ENCODE results near the gene IER5.

DNA sequence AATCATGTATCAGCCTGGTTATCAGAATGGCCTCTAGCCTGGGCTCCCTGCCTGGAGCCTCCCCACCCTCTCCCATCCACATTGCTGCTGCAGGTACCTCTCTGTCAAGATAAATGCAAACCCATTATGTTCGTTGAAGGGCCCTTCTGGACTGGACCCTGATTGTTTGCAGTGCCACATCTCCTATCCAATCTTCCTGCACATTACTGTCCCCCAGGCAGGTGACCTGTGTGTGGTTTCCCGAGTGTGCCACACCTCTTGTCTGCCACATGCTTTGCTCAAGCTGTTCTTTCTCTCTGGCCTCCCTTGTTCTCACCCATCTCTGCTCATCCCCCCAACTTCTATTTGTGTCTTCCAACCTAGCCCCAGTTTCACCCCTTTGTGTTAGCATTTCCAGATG is 32.4 kb downstream of the IER5 start:
- TF ChIP-seq CTCF (IDR thresholded peaks at IDR 0.05) = no peak
- TF ChIP-seq EZH2phosphoT487 (IDR thresholded peaks at IDR 0.05; ENCODE audit: borderline replicate concordance, low read depth) = no peak
- no peak for TF ChIP-seq RFX5 (IDR thresholded peaks at IDR 0.05; ENCODE audit: low read length)
- TF ChIP-seq ELF1 (IDR thresholded peaks at IDR 0.05) = no peak
- TF ChIP-seq, protein P1, sequence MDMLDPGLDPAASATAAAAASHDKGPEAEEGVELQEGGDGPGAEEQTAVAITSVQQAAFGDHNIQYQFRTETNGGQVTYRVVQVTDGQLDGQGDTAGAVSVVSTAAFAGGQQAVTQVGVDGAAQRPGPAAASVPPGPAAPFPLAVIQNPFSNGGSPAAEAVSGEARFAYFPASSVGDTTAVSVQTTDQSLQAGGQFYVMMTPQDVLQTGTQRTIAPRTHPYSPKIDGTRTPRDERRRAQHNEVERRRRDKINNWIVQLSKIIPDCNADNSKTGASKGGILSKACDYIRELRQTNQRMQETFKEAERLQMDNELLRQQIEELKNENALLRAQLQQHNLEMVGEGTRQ (IDR thresholded peaks at IDR 0.05; ENCODE audit: borderline replicate concordance, low read depth, low read length) = no peak
- TF ChIP-seq PBX3 (IDR thresholded peaks at IDR 0.05) = no peak
- TF ChIP-seq POLR2AphosphoS5 (IDR thresholded peaks at IDR 0.05; ENCODE audit: low read depth, low read length) = no peak
- TF ChIP-seq EP300 (IDR thresholded peaks at IDR 0.05; ENCODE audit: borderline replicate concordance in 1 of 2, low read depth in 1 of 2, low read length in 1 of 2) = no peak
- no peak for TF ChIP-seq CHD2 (IDR thresholded peaks at IDR 0.05; ENCODE audit: low read length, partially characterized antibody)
- no peak for TF ChIP-seq USF1 (IDR thresholded peaks at IDR 0.05; ENCODE audit: borderline replicate concordance, low read depth)
- TF ChIP-seq TCF12 (IDR thresholded peaks at IDR 0.05) = no peak
- TF ChIP-seq TEAD4 (IDR thresholded peaks at IDR 0.05; ENCODE audit: borderline replicate concordance, insufficient read depth) = no peak
- TF ChIP-seq SIN3A (IDR thresholded peaks at IDR 0.05; ENCODE audit: borderline replicate concordance, low read depth, low read length) = no peak
